ENCODE measurements around the gene KIAA0408. TPM values are rescaled to one million over a fixed set of nuclear protein-coding genes. Genes with fewer than 3 reads are reported as not detected.

Gene KIAA0408
- 10 to 100 TPM in 2 of 4 donors, 1 to 10 TPM in 2; 4.7 to 15.3 (median 9.0) TPM for total RNA-seq

DNA sequence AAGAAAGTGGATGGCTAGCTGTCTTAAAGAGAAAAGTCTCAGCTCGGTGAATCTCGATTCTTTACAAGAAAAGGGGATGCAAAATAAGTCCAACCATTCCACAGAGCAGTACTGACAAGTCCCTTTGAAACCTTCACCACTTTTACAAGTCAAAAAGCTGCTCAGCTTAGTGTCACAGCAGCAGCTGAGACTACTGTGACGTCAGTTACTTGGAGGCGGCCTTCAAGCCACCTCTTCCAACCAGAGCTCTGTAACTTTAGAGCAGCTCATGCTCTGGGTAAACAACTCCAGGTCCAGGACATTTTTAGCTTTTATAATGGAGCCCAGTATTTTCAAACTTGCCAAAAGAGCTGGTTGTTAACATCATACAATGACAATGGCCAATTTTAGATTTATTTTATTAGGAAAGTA, at the start of gene KIAA0408:
TSS of gene KIAA0408 (minus strand) at position 159 of the 411 bp plus-strand sequence. CDS start 5,408 bp downstream, outside the sequence.
- TF ChIP-seq, protein P1, sequence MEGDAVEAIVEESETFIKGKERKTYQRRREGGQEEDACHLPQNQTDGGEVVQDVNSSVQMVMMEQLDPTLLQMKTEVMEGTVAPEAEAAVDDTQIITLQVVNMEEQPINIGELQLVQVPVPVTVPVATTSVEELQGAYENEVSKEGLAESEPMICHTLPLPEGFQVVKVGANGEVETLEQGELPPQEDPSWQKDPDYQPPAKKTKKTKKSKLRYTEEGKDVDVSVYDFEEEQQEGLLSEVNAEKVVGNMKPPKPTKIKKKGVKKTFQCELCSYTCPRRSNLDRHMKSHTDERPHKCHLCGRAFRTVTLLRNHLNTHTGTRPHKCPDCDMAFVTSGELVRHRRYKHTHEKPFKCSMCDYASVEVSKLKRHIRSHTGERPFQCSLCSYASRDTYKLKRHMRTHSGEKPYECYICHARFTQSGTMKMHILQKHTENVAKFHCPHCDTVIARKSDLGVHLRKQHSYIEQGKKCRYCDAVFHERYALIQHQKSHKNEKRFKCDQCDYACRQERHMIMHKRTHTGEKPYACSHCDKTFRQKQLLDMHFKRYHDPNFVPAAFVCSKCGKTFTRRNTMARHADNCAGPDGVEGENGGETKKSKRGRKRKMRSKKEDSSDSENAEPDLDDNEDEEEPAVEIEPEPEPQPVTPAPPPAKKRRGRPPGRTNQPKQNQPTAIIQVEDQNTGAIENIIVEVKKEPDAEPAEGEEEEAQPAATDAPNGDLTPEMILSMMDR (IDR thresholded peaks at IDR 0.05): no peak
- no peak for DNase-seq (ENCODE audit: low spot score)
- ATAC-seq (ENCODE audit: low FRiP score): peak; percentile 36

DNA sequence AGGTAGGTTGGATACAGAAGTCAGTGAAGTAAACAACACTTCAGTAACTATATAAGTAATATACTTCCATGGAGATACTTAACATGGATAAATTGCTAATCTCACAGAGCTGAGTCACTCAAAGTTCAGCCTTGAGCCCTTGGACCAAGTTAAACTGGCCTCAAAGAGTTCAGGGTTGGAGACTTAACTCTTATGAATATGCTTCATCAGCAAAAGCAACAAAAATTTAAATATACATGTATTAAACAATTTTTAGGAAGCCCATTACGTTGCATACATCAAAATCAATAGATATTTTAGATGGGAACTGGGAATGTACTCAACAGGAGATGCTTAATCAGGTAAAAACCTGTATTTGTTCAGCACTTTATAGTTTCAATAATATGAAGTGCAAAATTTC, 47.7 kb upstream of the KIAA0408 start:
- DNase-seq (ENCODE audit: low spot score) (no peak), ATAC-seq (ENCODE audit: low FRiP score) (no peak)
- TF ChIP-seq, protein P1 (IDR thresholded peaks at IDR 0.05): no peak

DNA sequence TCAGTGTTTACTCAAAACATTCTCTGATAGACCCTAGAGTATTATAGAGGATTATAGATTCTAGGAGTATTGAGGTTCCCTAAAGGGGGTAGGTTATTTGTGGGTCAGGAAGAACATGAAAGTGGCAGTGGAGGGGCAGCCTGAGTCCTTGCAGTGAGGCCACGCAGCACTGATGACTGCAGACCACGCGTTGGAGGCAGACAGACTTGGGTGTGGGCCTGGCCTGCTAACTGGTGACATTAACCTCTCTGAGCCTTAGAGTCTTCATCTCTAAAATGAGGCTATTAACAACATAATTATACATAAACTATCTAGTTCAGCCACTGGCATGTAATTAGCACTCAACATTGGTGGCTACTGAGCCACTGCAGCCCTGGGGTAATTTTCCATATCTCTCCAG, 43.8 kb upstream of the KIAA0408 start:
- no peak for ATAC-seq (ENCODE audit: low FRiP score)

DNA sequence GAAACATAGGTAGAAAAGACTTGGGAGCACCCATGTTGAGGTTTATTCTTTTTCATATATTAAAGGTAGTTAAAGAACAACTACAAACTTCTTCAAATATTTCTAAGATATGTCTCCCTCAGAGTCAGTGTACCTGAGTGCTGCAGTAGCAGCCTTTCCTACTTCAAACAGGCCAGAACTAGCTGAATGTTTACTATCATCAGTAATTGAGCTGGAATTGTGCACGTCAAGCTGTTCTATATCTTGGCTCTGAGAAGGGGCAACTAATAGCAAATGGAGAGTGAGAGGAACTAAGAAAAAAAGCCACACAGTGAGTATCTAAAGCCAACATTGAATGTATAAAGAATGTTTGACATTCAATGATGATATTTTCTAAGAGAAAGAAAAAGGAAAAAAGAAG, 38.2 kb upstream of the KIAA0408 start:
- ATAC-seq (ENCODE audit: low FRiP score) (no peak), DNase-seq (ENCODE audit: low spot score) (no peak)
- TF ChIP-seq, protein P1 (IDR thresholded peaks at IDR 0.05): no peak

More for the DNA sequence above, 43.8 kb upstream of the KIAA0408 start:
- DNase-seq (ENCODE audit: low spot score): no peak
- TF ChIP-seq, protein P1 (IDR thresholded peaks at IDR 0.05): no peak

DNA sequence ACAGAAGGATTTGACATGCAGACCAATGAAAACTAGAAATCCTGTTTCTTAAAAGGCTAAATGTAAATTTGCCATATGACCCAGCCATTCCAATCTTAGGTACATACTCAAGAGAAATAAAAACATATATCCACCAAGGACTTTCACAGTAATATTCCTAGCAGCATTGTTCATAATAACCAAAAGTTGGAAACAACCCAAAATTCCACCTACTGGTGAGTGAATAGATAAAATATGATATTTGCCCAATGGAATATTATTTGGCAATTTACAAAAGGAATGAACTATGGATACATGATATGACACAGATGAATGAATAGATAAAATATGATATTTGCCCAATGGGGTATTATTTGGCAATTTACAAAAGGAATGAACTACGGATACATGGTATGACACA, 37.3 kb upstream of the KIAA0408 start:
- ATAC-seq (ENCODE audit: low FRiP score): no peak
- TF ChIP-seq, protein P1 (IDR thresholded peaks at IDR 0.05): no peak
- DNase-seq (ENCODE audit: low spot score): no peak

DNA sequence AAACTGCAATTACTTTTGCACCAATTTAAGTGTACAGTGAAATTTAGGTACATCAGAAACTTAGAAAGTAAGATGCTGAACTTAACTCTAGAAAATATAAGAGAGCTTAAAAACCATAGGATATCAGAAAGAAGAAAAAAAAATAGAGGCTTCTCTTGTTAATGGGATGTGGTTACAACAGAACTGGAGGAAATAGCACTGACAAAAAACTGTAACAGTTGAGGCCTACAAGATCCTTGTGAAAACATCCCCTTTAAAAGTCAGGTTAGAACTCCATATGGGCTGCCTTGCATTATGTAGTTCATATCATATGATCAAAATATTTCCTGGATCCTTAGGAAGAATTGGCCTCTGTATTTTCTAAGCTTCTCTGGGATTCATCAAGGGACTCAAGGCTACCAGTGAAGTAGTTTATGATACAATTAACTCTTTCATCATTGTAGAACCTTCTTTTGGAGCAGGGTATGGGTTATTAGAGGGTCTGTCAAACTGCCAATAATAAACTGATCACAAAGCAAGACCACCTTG, 35.1 kb upstream of the KIAA0408 start:
- DNase-seq (ENCODE audit: low spot score) (no peak), ATAC-seq (ENCODE audit: low FRiP score) (no peak)
- TF ChIP-seq, protein P1 (IDR thresholded peaks at IDR 0.05): no peak

DNA sequence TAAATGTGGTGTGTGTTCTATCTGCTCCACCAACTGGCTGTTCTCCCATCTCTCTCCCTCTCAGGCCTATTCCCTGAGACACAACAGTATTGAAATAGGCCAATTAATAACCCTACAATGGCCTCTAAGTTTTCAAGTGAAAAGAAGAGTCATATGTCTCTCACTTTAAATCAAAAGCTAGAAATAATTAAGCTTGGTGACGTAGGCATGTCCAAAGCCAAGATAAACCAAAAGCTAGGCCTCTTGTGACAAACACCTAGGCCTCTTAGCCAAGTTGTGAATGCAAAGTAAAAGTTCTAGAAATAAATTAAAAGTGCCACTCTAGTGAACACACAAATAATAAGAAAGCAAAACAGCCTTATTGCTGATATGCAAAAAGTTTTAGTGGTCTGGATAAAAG, 30.1 kb upstream of the KIAA0408 start:
- DNase-seq (ENCODE audit: low spot score) (no peak), ATAC-seq (ENCODE audit: low FRiP score) (no peak)
- TF ChIP-seq, protein P1 (IDR thresholded peaks at IDR 0.05): no peak
